ENCODE data around the gene MRPS16.

MRPS16 gene

DNA sequence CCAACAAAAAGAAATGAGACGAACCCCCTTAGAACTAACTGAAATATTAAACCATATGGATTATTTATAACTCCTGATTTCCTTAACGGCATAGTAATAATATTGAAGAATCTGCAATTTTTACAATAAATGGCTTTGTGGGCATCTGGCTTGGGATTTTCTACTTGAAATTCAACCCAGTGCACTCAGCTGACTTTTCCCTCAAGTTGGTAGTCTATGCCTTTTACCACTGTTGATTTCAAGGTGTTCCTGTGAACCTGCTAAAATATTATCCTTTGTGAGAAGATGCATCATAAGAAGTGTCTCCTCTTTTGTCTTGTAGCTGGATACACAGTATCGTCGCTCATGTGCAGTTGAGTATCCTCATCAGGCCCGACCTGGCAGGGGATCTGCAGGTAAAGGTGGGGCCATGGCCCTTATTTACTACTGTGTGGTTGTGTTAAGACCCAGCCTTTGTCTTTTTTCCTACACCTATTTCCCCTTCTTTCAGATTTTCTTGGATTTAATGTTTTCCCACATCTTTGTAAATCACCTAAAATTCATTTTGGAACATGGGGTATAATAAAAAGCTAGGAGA is 13.4 kb downstream of the MRPS16 start:
- no peak for DNase-seq

DNA sequence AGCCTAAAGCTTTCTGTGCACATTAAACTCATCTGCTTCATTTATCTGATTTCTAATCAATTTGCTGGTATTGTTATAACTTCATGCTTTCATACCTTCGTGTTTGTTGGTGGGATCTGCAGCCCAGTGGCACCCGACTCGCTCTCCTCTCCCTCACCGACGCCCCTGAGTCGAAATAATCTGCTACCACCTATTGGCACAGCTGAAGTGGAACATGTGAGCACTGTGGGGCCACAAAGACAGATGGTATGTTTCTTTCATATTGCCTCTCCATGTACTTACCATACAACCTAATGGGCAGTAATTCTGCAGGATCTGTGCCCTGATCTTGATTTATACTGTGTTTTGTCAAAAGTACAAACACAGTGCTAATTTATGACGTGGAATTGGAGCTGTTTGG is 17.7 kb downstream of the MRPS16 start:
- DNase-seq, result no peak

DNA sequence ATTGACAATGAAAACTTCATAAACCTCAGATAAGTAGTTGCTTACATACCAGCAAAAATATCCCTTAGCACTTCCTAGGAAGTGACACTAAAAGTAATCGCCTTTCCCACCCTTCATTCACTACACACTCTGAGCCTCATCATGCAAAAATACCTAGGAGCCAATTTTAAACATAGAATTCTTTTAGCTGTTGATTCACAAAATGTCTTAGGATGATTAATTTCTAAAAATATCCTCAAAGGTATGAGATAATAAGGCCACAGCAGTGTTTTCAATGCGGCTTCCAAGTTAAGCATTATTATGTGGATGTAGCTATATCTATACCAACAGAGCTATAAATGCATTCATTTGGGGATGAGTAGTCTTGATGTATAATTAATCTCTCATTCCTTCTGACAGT is 18.6 kb downstream of the MRPS16 start:
- no peak for DNase-seq

DNA sequence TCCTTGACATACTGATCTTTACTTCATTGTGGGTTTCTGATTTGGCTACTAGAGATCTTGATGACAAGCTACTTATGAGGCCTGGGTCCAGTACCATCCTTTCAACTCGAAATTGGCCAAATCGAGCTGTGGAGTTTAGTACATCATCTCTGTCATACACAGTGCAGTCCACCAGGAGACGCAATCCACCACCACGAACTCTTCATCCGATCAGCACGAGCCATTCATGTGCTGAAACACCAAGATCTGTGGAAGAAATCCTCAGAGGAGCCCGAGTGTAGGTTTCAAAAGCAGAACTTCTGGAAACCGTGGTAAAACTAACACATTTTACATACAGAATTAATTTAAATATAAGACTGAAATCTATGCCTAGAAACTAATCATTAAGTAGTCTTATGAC is 19.6 kb downstream of the MRPS16 start:
- peak; percentile 57 for DNase-seq

DNA sequence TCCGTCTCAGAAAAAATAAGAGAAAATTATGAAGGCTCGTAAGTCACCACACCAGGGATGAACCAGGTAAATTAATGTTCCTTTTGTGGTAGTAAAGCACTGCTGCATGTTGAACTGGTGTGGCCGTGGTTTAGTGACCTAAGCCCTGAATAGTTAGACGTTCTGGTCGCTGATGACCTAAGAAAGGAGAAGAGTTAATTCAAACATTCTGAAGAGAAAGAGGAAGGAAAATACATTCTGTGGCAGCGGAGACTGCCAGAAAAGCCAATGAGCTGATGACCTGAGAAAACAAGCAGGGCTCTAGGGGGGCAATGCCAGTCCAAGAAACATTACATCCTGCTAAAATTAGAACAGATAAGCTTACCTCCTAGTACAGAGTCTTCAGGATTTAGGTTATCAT is 22.9 kb downstream of the MRPS16 start:
- no peak for DNase-seq

DNA sequence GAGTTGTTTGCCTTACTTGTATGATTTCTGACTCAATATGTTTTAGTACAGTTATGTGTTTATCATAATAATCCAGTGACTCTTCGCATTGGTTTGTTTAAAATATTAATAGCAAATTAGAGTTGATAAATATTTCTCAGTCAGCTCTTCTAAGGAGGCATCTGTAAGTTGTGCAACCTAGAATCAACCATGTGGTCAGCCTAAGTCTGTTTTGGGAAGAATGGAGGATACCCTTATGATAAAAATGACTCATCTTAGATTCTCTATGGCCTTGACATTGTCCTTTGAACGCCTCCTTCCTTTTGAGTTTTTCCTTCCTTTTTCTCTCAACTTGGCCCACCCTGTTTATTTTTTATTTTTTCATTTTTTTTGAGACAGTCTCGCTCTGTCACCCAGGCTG is 24.2 kb downstream of the MRPS16 start:
- DNase-seq, result no peak

DNA sequence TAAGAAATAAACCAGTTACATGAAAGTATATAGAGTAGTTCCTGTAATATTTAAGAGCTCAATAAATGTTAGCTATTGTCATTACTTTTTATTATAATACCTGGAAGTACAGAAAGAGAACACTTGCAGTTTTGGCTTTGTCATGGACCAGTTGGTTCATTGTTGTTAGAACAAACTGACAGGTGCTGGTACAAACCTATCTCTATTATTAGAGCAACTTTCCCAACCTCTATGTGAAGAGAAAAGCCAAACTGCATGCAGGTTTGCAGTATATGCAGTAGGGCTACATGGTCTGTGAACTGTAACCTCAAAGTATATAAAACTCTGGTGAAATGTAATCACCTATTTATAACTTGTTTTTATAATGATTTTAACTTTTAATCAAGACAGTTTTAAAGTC is 25.8 kb downstream of the MRPS16 start:
- no peak for DNase-seq

DNA sequence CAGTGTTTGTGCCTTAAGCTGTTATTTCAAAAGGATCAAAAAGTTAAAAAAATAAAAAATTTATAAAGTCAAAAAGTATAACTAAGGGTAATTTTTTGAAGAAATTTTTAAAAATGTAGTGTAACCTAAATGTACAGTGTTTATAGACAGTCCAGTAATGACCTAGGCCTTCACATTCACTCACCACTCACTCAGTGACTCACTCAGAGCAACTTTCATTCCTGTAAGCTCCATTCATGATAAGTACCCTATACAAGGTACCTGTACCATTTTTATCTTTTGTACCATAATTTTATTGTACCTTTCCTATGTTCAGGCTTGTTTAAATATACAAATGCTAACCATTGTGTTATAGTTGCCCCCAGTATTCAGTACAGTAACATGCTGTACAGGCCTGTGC is 26.9 kb downstream of the MRPS16 start:
- DNase-seq, result no peak

DNA sequence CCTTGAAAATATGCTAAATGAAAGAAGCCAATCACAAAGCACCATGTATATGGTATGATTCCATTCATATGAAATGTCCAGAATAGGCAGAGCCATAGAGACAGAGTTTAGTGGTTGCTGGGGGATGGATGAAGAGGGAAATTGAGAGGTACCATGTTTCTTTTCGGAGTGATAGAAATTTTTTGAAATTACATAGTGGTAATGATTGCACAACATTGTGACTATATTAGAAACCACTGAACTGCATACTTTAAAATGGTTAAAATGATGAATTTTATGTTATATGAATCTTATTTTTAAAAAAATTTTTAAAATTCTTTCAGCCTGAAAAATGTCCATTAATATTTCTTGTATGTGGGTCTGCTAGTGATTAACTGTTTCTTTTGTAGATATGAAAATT is 31.5 kb downstream of the MRPS16 start:
- no peak for DNase-seq

DNA sequence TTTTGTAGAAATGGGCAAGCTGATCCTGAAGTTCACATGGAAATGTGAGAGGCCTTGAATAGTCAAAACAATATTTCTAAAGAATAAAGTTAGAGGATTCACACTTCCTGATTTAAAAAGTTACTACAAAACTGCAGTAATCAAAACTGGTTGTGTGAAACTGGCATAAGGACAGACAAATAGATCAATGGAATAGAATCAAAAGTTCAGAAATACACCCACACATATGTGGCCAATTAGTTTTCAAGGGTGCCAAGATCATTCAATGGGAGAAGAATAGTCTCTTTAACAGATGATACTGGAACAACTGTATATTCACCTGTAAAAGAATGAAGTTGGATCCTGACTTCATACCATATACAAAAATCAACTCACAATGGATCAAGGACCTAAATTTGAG is 33.1 kb downstream of the MRPS16 start:
- no peak for DNase-seq

DNA sequence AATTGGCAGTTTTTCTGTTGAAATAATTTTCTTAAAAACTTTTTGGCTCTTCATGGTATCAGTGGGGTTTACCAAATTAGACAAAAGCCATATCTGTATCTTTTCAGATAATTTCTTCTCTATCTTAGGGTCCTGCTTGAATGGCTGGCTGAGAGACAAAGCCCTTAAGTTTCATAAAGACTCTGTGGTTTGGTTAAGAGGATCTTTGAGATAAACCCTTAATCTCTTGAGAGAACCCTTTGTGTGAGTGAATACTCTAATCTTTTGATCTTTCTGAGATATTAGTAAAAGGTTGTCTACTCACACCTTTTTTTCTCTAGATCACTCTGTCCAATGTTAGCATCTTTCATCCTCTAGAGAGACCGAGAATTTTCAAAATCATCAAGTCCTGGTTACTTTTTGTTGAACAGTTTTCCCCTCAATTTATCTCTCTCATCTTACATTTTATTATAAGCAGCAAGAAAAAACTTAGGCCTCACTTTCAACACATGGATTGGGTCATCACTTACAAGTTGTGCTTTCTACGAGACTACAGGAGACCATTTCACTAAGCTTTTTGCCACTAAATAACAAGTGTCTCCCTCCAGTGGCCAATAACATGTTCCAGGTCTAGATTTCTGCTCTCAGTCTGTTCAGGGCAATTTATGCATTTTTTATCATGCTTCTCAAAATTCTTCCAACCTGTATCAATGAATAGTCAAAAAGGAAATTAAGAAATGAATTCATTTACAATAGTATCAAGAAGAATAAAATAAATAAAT is 33.8 kb downstream of the MRPS16 start:
- no peak for DNase-seq

DNA sequence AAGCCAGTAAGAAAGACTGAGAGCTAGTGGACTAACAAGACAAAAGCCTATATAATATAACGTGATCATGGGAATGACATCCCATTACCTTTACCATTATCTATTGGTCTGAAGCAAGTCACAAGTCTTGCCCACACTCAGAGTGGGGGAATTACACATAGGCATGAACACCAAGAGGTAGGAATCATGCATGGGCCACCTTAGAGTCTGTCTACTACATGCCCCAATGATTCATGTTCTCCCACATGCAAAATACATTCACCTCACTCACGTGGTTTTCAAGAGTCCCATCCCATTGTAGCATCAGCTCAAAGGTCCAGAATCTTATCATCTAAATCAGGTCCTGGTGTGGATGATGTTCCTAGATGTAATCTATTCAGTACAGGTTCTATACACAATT is 34.8 kb downstream of the MRPS16 start:
- no peak for DNase-seq

DNA sequence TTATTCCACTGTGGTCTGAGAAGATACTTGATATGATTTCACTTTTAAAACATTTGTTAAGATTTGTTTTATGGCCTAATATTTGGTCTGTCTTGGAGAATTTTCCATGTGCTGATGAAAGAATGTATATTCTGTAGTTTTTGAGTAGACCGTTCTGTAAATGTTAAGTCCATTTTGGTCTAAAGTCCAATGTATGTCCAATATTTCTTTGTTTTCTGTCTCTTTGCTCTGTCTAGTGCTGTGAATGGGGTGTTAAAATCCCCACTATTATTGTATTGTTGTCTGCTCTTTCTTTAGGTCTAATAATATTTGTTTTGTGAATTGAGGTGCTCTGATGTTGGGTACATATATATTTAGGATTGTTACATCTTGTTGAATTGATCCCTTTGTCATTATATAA is 36.7 kb downstream of the MRPS16 start:
- DNase-seq, result no peak

DNA sequence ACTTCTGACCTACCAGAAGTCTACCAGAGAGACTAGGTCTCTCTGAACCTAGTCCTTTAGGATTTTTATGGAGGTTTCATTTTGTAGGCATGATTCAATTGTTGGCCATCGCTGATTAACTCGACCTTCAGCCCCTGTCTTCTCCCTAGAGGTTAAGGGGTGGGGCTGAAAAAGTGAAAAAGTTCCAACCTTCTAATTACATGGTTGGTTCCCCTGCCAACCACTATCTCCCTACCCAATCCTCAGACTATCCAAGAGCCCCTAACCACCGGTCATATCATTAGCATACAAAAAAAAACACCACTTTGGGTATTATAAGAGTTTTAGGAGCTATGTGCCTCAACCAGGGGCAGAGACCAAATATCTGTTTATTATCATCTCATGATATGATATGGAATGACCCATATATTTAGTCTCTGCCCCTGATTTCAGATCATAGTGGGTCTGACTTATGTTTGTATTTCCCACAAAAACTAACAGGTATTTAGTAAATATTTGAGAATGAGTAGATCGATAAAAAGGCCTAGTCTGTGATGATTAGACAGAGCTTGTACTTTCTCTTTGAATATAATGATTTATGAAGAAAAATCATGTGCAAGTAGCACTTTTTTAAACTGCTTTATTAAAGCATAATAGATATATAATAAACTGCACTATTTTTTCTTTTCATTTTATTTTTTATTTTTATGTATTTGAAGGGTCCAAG is 41.2 kb downstream of the MRPS16 start:
- no peak for DNase-seq

DNA sequence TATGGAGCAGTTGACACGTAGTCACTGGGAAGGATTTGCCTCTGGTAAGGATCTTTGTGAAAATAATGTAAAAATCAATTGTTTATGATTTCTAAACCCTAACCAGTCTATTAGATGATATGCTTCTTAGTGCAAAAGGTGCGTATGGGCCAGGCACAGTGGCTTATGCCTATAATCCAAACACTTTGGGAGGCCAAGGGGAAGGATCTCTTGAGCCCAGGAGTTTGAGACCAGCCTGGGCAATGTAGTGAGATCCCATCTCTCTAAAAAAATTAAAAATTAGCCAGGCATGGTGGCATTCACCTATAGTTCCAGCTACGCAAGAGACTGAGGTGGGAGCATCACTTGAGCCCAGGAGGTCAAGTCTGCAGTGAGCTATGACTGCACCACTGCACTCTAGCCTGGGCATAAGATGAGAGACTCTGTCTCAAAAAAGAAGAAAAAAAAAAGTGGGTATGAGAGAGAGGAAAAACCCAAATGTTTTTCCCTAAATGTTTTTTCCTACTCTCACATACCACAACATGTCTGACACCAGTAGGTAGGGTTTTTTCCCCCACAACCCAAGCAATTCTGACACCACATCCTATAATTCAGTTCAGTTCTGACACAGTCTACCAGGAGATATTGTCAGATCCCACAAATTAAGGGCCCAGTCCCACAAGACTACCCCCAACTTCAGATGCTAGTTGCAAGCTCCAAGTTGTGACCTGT is 41.9 kb downstream of the MRPS16 start:
- no peak for DNase-seq

DNA sequence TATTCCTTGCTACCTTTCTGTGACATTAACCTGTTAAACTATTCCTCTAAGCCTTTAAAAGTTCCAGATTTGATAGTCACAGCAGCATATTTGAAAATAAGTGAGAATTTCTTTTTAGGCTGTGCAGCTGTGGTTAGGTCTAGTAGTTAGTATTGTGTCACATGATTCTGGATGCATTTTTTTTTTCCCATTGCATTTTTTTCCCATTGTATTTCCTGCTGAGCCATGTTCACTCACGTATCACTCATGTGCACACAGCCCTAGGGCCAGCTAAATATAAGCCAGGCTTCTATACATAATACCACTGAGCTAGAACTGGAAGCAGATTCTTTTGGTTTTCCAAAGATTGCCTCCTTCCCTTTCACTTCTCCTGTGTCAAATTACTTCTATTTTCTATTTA is 42.7 kb downstream of the MRPS16 start:
- DNase-seq, result no peak

DNA sequence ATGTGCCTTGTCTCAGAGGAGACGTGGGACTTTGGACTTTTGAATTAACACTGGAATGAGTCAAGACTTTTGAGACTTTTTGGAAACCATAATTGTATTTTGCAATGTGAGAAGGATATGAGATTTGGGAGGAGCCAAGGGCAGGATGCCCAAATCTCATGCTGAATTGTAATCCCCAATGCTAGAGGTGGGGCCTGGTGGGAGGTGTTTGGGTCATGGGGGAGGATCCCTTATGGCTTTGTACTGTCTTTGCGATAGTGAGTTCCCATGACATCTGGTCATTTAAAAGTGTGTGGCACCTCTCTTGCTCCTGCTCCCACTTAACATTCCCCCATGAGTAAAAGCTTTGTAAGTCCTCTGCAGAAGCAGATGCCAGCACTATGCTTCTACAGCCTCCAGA is 44.6 kb downstream of the MRPS16 start:
- DNase-seq, result no peak

DNA sequence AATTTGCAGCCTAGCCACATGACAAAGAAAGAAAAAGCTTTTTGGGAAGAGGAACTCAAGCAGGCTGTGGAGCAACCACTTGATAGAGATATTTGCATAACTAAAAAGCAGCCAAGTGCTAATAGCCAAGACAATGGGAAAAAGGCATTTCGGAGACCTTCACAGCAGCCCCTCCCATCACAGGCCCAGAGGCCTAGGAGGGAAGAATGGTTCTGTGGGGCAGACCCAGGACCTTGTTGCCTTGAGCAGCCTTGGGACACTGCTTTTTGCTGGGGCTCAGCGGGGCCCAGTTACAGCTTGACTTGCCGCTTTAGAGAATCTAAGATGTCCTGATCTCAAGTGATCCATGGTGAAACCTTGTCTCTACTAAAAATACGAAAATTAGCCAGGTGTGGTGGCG is 46.1 kb downstream of the MRPS16 start:
- no peak for DNase-seq

DNA sequence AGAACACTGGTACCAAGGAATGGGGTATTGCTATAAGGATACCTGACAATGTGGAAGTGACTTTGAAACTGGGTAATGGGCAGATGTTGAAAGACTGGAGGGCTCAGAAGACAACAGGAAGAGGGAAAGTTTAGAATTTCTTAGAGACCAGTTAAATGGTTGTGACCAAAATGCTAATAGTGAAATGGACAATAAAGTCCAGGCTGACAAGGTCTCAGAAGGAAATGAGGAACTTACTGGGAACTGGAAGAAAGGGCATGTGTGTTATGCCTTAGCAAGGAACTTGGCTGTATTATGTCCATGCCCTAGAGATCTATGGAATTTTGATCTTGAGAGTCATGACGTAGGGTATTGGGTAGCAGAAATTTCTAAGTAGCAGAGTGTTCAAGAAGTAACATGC is 46.6 kb downstream of the MRPS16 start:
- DNase-seq, result no peak

DNA sequence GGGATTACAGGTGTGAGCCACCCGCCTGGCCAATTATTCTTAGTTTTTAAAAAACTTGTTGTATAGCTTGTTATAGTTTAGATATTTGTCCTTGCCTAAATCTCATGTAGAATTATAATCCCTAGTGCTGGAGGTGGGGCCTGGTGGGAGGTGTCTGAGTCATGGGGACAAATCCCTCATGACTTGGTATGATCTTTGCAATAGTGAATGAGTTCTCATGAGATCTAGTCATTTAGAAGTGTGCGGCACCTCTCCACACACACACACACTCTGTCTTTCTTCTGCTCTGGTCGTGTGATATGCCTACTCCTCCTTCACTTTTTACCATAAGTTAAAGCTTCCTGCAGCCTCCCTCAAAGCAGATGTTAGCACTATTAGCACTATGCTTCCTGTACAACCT is 47.4 kb downstream of the MRPS16 start:
- DNase-seq, result no peak
